ENCODE results near the gene HLCS. TPM values are rescaled to one million over a fixed set of nuclear protein-coding genes. Genes with fewer than 3 reads are reported as not detected.

HLCS gene
- total and polyA plus RNA-seq, 2 experiments from 2014 or later = 12.4 to 20.1 TPM

GRCh38 chr21:36763305-36763704, 203.2 kb downstream of the HLCS start:
- no peaks in the 10 kb centered on the region for H3K9me3 ChIP-seq (ENCODE audit: low read depth)
- no peak for TF ChIP-seq CTCF (IDR thresholded peaks at IDR 0.05; ENCODE audit: low read depth, low read length)
- no peaks in the 10 kb centered on the region for H3K27me3 ChIP-seq
- H3K36me3 ChIP-seq = no peaks in the 10 kb centered on the region
- H3K4me1 ChIP-seq (ENCODE audit: low read depth) = peaks cover 3% of the 10 kb centered on the region
- H3K27ac ChIP-seq = no peak overlapping the region
- DNase-seq (ENCODE audit: low read depth in 1 of 2, low spot score in 1 of 2) = no peak
- no peak overlapping the region for H3K4me3 ChIP-seq

GRCh38 chr21:36762642-36763041, 203.8 kb downstream of the HLCS start:
- TF ChIP-seq CTCF (IDR thresholded peaks at IDR 0.05; ENCODE audit: low read depth, low read length) = no peak
- H3K4me1 ChIP-seq (ENCODE audit: low read depth) = peaks cover 3% of the 10 kb centered on the region

GRCh38 chr21:36761685-36762084, 204.8 kb downstream of the HLCS start:
- H3K9me3 ChIP-seq (ENCODE audit: low read depth) = no peaks in the 10 kb centered on the region

More at GRCh38 chr21:36762642-36763041, 203.8 kb downstream of the HLCS start:
- Histone ChIP-seq H3K36me3 (no peaks in the 10 kb centered on the region), H3K27me3 (no peaks in the 10 kb centered on the region), H3K4me3 (no peak overlapping the region), H3K27ac (no peak overlapping the region), H3K9me3 (ENCODE audit: low read depth) (no peaks in the 10 kb centered on the region)
- no peak for DNase-seq (ENCODE audit: low read depth in 1 of 2, low spot score in 1 of 2)

GRCh38 chr21:36759348-36760083, 207.0 kb downstream of the HLCS start:
- DNase-seq (ENCODE audit: low read depth in 1 of 2, low spot score in 1 of 2) = no peak
- no peaks in the 10 kb centered on the region for H3K9me3 ChIP-seq (ENCODE audit: low read depth)
- TF ChIP-seq CTCF (IDR thresholded peaks at IDR 0.05; ENCODE audit: low read depth, low read length) = no peak

More at GRCh38 chr21:36761685-36762084, 204.8 kb downstream of the HLCS start:
- Histone ChIP-seq H3K36me3 (no peaks in the 10 kb centered on the region), H3K4me1 (ENCODE audit: low read depth) (peaks cover 3% of the 10 kb centered on the region), H3K4me3 (no peak overlapping the region), H3K27ac (no peak overlapping the region), H3K27me3 (no peaks in the 10 kb centered on the region)
- DNase-seq (ENCODE audit: low read depth in 1 of 2, low spot score in 1 of 2) = no peak
- no peak for TF ChIP-seq CTCF (IDR thresholded peaks at IDR 0.05; ENCODE audit: low read depth, low read length)

GRCh38 chr21:36757196-36757595, 209.3 kb downstream of the HLCS start:
- H3K4me3 ChIP-seq = no peak overlapping the region
- TF ChIP-seq CTCF (IDR thresholded peaks at IDR 0.05; ENCODE audit: low read depth, low read length) = no peak
- H3K9me3 ChIP-seq (ENCODE audit: low read depth) = no peaks in the 10 kb centered on the region
- H3K4me1 ChIP-seq (ENCODE audit: low read depth) = peaks cover 3% of the 10 kb centered on the region
- H3K36me3 ChIP-seq = no peaks in the 10 kb centered on the region
- no peaks in the 10 kb centered on the region for H3K27me3 ChIP-seq
- H3K27ac ChIP-seq = no peak overlapping the region
- no peak for DNase-seq (ENCODE audit: low read depth in 1 of 2, low spot score in 1 of 2)

More at GRCh38 chr21:36759348-36760083, 207.0 kb downstream of the HLCS start:
- H3K36me3 ChIP-seq = no peaks in the 10 kb centered on the region
- no peak overlapping the region for H3K27ac ChIP-seq
- no peak overlapping the region for H3K4me3 ChIP-seq
- H3K4me1 ChIP-seq (ENCODE audit: low read depth) = peaks cover 3% of the 10 kb centered on the region
- H3K27me3 ChIP-seq = no peaks in the 10 kb centered on the region
